WI38 (cell line): ENCODE results near the gene CAMK2D.

ENCODE experiments used
- H3K4me3 ChIP-seq: 2 replicates; pipeline ENCODE4 v1.5.1; 2011; ENCODE audit warnings: low read depth, mild to moderate bottlenecking, control low read depth, low read length
- TF ChIP-seq, protein P1 (sequence below): IDR thresholded peaks from 2 replicates; pipeline ENCODE4 v1.5.1; 2012; ENCODE audit warnings: low read depth, mild to moderate bottlenecking, control low read depth, low read length

CAMK2D gene

DNA sequence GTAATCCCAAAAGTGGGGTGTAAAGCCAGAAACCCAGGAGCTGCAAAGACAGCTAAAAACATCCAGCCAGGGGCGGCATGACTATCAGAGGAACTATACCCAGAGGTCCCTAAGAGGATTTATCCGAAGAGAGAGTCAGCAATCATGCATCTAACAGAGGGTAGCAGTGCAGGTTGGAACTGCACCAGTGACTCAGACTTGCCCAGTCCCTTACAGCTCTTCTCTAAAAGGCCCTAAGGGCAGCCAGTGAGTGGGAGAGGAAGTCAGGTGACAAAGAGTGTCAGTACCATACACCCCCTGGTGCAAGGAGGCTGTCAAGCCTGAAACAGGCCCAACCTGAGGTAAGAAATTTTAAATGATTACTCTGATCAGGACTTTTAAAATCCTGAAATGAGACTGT, 88.1 kb downstream of the CAMK2D start:
- TF ChIP-seq, protein P1, sequence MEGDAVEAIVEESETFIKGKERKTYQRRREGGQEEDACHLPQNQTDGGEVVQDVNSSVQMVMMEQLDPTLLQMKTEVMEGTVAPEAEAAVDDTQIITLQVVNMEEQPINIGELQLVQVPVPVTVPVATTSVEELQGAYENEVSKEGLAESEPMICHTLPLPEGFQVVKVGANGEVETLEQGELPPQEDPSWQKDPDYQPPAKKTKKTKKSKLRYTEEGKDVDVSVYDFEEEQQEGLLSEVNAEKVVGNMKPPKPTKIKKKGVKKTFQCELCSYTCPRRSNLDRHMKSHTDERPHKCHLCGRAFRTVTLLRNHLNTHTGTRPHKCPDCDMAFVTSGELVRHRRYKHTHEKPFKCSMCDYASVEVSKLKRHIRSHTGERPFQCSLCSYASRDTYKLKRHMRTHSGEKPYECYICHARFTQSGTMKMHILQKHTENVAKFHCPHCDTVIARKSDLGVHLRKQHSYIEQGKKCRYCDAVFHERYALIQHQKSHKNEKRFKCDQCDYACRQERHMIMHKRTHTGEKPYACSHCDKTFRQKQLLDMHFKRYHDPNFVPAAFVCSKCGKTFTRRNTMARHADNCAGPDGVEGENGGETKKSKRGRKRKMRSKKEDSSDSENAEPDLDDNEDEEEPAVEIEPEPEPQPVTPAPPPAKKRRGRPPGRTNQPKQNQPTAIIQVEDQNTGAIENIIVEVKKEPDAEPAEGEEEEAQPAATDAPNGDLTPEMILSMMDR, result no peak
- H3K4me3 ChIP-seq, result no peak overlapping the region

DNA sequence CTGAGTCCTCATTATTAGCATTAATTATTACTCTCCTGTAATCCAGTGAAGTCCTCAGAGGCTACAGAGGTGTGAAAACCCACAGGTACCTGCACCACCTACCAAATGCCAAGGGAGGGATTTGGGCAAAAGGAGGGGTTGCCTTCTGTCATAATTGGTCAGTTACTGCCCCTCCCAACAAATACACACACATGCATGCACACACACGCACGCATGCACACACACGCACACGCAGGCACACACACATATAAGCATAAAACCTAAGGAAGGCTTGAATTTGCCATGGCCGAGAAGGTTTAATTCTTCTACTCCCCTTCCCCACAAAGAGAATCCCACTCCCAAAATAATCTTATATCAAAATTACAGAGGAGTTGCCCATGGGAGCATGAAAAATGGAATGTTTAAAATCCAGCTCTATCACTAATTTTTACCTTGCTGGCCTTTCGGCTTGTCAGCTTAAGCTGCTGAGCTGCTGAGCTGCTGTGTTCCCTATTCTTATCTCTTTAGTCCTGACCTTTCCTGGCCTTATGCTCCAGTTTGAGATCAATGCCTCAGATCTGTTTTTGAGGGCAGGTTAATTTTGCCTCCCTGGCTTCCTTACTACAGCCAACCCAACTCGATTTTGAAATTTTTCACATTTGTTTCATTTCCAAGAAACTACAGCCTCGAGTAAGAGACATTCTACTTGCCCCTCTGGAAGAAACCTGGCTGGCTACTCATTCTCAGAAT, 95.0 kb downstream of the CAMK2D start:
- H3K4me3 ChIP-seq, result no peak overlapping the region

DNA sequence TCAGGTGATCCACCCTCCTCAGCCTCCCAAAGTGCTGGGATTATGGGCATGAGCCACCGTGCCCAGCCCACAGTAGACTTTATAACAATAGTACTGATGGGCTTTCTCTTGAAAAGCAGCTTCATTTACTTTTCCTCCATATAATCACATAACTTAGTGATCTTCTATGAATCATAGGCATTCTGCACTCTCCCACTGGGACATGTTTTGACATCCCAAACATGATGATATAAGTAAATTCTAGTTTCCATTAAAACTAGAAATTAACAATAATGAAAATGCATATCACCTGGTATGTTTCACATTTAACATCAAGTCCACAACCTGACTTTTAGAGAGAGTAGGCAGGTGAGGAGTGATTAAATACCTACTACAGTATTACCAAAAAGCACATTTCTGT, 96.5 kb downstream of the CAMK2D start:
- TF ChIP-seq, protein P1, result no peak

More for the DNA sequence above, 95.0 kb downstream of the CAMK2D start:
- TF ChIP-seq, protein P1, result no peak

DNA sequence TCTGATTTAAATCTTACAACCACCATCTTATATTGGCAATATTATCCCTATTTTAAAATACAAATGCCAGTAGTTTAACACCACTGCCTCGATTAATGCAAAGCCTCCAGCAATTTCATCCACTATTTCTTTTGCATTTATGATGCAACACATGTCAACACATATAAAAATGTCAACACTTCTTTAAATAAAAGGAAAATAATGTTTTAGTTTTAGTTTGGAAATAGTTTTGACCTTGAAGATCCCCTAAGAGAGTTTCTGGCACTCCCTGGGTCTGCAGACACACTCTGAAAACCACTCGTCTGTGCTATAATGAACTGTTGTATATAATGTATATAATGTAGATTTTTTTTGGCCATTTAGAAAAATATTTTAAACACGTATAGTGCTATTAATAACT, 99.0 kb downstream of the CAMK2D start:
- TF ChIP-seq, protein P1, result no peak
- no peak overlapping the region for H3K4me3 ChIP-seq

More for the DNA sequence above, 96.5 kb downstream of the CAMK2D start:
- no peak overlapping the region for H3K4me3 ChIP-seq

DNA sequence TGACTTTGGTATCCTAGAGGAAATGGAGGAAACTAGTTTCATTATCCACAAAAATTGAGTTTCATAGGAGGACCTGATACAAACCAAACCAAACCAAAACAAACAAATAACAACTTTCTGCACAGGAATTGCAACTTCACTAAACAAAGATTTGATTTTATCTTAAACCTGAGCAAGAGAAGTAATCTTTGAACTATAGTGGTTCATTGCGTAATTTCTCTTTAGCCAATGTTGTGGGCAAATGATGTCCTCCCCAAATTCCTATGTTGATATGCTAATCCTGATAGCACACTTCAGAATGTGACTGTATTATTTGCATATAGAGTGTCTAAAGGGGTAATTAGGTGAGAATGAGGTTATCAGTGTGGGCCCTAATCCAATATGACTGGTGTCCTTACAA, 102.4 kb downstream of the CAMK2D start:
- TF ChIP-seq, protein P1, result no peak
- no peak overlapping the region for H3K4me3 ChIP-seq

DNA sequence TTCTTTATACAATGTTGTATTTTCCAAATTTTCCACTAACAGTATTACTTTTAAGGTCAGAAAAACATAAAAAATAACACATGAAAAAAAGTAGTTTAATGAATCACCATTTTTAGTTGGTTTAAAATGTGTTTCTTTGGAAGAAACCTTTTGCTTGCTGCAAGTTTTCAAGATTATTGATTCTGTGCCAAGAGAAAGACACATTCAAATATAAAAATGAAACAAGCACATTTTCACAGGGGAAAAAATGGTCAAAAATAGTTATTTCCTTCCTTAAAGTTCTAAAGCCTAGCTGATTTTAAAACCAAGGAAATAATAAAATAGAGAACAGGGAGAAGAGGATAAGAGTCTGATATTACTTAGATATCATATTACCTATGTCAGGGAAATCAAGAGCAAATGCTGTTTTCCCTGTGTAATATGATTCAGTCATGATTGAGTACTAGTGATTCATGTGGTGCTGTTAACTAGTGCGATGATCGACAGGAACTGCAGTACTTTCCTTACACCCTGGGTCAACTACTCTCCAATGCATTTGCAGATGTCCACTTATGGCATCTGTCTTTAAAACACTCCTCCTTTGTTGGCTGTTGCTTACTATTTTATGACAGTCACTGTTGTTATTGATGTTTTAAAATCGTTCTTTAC, 103.8 kb downstream of the CAMK2D start:
- TF ChIP-seq, protein P1, result no peak
- H3K4me3 ChIP-seq, result no peak overlapping the region

DNA sequence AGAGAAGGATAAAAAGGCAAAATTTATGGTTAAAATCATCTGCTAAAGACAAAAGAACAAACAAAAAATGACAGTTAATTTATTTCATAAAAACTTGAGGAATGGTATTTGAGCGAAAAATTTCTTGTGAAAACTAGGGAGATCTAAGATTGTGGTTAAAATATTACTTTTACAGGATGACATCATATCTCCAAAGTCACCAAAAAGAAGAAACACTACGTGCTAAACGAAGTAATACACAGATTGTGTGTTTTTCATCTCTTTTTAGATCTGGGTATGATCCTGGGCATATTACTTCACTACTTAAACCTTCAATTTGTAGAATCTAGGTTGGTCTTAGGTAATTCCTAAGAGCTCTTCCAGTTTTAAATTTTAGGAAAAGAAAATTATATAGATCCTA, 107.7 kb downstream of the CAMK2D start:
- H3K4me3 ChIP-seq, result no peak overlapping the region
- TF ChIP-seq, protein P1, result no peak
